Sigmoid colon (tissue), 4 donors: ENCODE data around the gene HOXB6.

Experiments used
- EP300 ChIP-seq, 4 donors: sonication (generic); formaldehyde crosslinking; IDR thresholded peaks; one replicate each; pipeline ENCODE4 v1.6.1; 2017; ENCODE audit warnings: antibody characterized with exemption in 4 of 4
- POLR2A ChIP-seq, 2 donors: fragments of 450-650 bp; IDR thresholded peaks; one replicate each; pipeline ENCODE4 v1.6.1; 2016; ENCODE audit warnings: antibody characterized with exemption in 2 of 2, mild to moderate bottlenecking in 2 of 2, moderate library complexity in 2 of 2
- POLR2AphosphoS5 ChIP-seq, 4 donors: sonication (generic); formaldehyde crosslinking; IDR thresholded peaks; one replicate each; pipeline ENCODE4 v1.6.1; 2017; ENCODE audit warnings: antibody characterized with exemption in 4 of 4
- TF ChIP-seq, protein P1 (sequence below), 4 experiments: fragments of 450-650 bp in 3 of 4; fragments of 200-600 bp in 1 of 4; IDR thresholded peaks; one replicate each; pipeline ENCODE4 v1.5.1; 2016 to 2019; ENCODE audit warnings: antibody characterized with exemption in 4 of 4, mild to moderate bottlenecking in 3 of 4, moderate library complexity in 2 of 4

DNA sequence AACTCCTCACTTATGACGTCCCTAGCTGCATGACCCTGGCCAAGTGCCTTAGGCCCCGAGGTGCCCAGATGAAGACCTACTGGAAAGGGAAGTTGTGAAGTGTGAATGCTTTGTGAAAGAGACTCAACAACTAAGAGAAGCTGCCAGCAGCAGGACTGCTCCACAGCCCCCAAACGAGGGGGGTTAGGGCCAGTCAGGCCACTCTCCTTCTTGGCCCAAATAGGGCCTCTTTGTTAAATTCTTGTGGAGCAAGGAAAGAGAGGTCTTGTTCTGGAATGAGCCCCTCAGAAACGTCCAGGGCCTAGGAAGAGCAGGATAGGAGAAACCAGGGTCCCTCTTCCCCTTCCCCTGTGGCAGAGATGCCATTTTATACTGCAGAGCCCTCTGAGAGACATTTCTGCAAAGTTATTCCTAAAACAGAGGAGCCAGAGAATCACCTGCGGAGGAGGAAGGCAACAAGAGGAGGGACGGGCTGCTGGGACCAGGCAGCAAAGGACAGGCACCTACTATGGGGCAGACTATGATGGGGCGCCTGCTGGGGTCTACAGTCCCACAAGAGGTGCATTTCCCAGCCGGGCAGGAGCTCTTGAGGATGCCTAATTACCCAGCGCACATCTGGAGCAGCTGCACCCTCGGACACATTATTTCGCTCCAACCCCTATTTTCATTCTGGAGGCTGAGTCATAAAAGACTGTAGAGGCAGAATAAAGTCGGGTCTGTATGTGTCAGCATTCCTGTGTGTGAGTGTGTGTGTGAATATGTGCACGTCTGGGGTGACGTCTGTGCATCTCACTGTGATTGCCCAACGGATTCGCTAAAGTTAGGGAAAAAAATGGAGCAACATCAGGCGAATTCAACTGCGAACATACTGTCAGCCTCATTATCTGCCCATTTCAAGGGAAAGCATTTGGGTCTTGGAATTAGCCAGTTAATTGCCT lies 32.8 kb upstream of the HOXB6 start:
- TF ChIP-seq, protein P1, sequence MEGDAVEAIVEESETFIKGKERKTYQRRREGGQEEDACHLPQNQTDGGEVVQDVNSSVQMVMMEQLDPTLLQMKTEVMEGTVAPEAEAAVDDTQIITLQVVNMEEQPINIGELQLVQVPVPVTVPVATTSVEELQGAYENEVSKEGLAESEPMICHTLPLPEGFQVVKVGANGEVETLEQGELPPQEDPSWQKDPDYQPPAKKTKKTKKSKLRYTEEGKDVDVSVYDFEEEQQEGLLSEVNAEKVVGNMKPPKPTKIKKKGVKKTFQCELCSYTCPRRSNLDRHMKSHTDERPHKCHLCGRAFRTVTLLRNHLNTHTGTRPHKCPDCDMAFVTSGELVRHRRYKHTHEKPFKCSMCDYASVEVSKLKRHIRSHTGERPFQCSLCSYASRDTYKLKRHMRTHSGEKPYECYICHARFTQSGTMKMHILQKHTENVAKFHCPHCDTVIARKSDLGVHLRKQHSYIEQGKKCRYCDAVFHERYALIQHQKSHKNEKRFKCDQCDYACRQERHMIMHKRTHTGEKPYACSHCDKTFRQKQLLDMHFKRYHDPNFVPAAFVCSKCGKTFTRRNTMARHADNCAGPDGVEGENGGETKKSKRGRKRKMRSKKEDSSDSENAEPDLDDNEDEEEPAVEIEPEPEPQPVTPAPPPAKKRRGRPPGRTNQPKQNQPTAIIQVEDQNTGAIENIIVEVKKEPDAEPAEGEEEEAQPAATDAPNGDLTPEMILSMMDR (IDR thresholded peaks at IDR 0.05): no peak
- TF ChIP-seq POLR2AphosphoS5 (IDR thresholded peaks at IDR 0.05) (no peak), POLR2A (IDR thresholded peaks at IDR 0.05) (no peak), EP300 (IDR thresholded peaks at IDR 0.05) (no peak)
